Measurements from ENCODE around the gene KCNK17. TPM values are rescaled to one million over a fixed set of nuclear protein-coding genes. Genes with fewer than 3 reads are reported as not detected.

The KCNK17 gene
- total and polyA plus RNA-seq, 5 donors from 2014 or later: not detected

DNA sequence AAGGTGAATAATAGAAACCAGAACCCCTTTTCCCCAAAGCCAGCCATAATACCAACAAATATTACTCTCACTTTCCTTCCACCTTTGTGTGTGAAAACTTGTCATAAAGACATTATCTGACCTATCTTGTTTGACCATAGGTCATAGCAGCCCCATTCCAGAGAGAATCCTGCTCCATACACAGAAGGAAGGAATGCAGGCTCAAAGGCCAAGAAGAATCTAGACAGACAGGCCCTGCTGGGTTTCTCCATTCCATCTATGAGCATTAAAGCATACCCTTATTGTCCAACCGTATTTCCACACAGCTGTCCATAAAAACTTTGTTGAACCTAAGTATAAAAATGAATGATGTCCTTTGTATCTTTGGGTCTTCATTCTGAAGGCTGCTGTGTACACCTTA, 44.3 kb downstream of the KCNK17 start:
- Mint-ChIP-seq H3K36me3 (no peaks in the 10 kb centered on the region), H3K27me3 (no peaks in the 10 kb centered on the region), H3K4me3 (no peak overlapping the region), H3K9me3 (no peaks in the 10 kb centered on the region), H3K4me1 (no peaks in the 10 kb centered on the region), H3K27ac (no peak overlapping the region)
- H3K9me3 ChIP-seq (ENCODE audit: control insufficient read depth in 2 of 2, low read length in 2 of 2): no peaks in the 10 kb centered on the region
- no peak overlapping the region for H3K4me3 ChIP-seq (ENCODE audit: low read depth, low read length)
- H3K4me1 ChIP-seq (ENCODE audit: control insufficient read depth, insufficient read depth, low read length, poor library complexity, severe bottlenecking): no peaks in the 10 kb centered on the region
- DNase-seq: no peak
- no peak for ATAC-seq (ENCODE audit: low read depth in 2 of 2)
- H3K27ac ChIP-seq (ENCODE audit: insufficient read depth, low read length, poor library complexity, severe bottlenecking): no peak overlapping the region
- H3K36me3 ChIP-seq (ENCODE audit: control insufficient read depth, insufficient read depth, low read length): no peaks in the 10 kb centered on the region
- H3K27me3 ChIP-seq (ENCODE audit: control insufficient read depth, insufficient read depth, low read length): no peaks in the 10 kb centered on the region

DNA sequence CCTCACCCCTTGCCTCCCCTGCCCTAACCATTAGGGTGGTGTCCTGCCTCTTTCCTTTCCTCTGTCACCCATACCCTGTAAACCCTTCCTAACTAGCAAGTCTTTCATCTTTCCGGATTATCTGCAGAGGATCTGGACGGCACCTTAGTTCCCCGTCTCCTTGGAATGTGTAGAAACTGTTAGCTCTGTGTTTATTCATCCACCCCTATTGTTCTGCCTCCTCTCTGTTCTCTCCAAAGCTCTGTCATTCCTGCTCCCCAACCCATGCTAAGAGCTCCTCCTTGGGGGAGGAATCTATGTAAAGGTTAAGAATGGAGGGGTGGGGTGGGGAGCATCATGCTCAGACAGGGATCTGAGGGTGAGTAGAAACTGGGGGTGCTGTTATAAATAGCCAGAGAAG, 45.5 kb downstream of the KCNK17 start:
- Histone ChIP-seq H3K4me3 (ENCODE audit: low read depth, low read length) (no peak overlapping the region), H3K27ac (ENCODE audit: insufficient read depth, low read length, poor library complexity, severe bottlenecking) (no peak overlapping the region), H3K27me3 (ENCODE audit: control insufficient read depth, insufficient read depth, low read length) (no peaks in the 10 kb centered on the region), H3K4me1 (ENCODE audit: control insufficient read depth, insufficient read depth, low read length, poor library complexity, severe bottlenecking) (no peaks in the 10 kb centered on the region), H3K36me3 (ENCODE audit: control insufficient read depth, insufficient read depth, low read length) (no peaks in the 10 kb centered on the region), H3K9me3 (ENCODE audit: control insufficient read depth in 2 of 2, low read length in 2 of 2) (no peaks in the 10 kb centered on the region)
- H3K4me1 Mint-ChIP-seq: no peaks in the 10 kb centered on the region
- H3K36me3 Mint-ChIP-seq: no peaks in the 10 kb centered on the region
- H3K27ac Mint-ChIP-seq: peak overlapping the region in 1 of 3 donors; percentile 5
- ATAC-seq (ENCODE audit: low read depth in 2 of 2) (no peak), DNase-seq (no peak)
- H3K4me3 Mint-ChIP-seq: no peak overlapping the region
- no peaks in the 10 kb centered on the region for H3K27me3 Mint-ChIP-seq
- no peaks in the 10 kb centered on the region for H3K9me3 Mint-ChIP-seq

DNA sequence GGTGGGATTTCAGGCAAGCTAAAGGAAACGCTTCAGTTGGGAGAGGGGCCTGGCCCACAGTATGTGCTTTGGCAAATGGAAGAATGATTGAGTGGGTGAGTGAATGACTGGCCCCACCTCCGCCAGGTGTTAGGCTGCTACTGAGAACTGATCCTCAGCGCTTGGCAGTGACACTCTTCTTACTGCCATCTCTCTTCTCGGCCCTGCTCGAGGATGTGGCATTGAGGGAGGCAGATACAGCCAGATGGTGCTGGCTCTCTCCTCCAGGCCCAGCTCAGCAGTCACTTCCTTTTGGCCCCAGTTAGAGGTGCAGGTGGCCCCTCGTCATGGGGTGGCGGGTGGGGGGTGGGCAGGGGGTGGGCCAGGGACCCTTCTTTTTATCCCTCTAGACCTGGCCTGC, 46.0 kb downstream of the KCNK17 start:
- Mint-ChIP-seq H3K36me3 (no peaks in the 10 kb centered on the region), H3K27me3 (no peaks in the 10 kb centered on the region), H3K9me3 (no peaks in the 10 kb centered on the region), H3K27ac (no peak overlapping the region), H3K4me1 (no peaks in the 10 kb centered on the region), H3K4me3 (no peak overlapping the region)
- Histone ChIP-seq H3K36me3 (ENCODE audit: control insufficient read depth, insufficient read depth, low read length) (no peaks in the 10 kb centered on the region), H3K9me3 (ENCODE audit: control insufficient read depth in 2 of 2, low read length in 2 of 2) (no peaks in the 10 kb centered on the region), H3K27ac (ENCODE audit: insufficient read depth, low read length, poor library complexity, severe bottlenecking) (no peak overlapping the region), H3K4me1 (ENCODE audit: control insufficient read depth, insufficient read depth, low read length, poor library complexity, severe bottlenecking) (no peaks in the 10 kb centered on the region), H3K4me3 (ENCODE audit: low read depth, low read length) (no peak overlapping the region), H3K27me3 (ENCODE audit: control insufficient read depth, insufficient read depth, low read length) (no peaks in the 10 kb centered on the region)
- ATAC-seq (ENCODE audit: low read depth in 2 of 2): no peak
- no peak for DNase-seq

DNA sequence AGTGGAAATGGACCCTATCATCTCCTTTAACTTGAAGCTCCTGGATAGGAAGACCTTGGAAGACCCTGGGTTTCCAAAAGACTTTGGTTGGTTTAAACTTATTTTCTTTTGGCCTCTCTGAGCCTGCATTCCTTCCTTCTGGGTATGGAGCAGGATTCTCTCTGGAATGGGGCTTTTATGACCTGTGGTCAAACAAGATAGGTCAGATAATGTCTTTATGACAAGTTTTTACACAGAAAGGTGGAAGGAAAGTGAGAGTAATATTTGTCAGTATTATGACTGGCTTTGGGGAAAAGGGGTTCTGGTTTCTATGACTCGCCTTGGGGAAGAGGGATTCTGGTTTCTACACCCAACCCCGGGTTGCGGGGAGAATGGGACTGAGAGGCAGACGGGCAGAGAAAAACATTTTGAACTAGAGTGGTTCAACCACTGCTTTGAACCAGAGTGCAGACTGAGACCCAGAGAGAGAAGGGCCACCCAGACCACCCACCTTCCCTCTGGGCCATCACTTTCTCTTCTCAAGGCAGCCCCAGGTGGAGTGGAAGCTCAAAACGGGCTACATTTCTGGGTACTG, 47.4 kb downstream of the KCNK17 start:
- no peaks in the 10 kb centered on the region for H3K27me3 Mint-ChIP-seq
- H3K27ac ChIP-seq (ENCODE audit: insufficient read depth, low read length, poor library complexity, severe bottlenecking): no peak overlapping the region
- H3K4me1 ChIP-seq (ENCODE audit: control insufficient read depth, insufficient read depth, low read length, poor library complexity, severe bottlenecking): no peaks in the 10 kb centered on the region
- no peak overlapping the region for H3K27ac Mint-ChIP-seq
- H3K4me3 Mint-ChIP-seq: no peak overlapping the region
- H3K4me3 ChIP-seq (ENCODE audit: low read depth, low read length): no peak overlapping the region
- H3K9me3 ChIP-seq (ENCODE audit: control insufficient read depth in 2 of 2, low read length in 2 of 2): no peaks in the 10 kb centered on the region
- no peaks in the 10 kb centered on the region for H3K9me3 Mint-ChIP-seq
- H3K27me3 ChIP-seq (ENCODE audit: control insufficient read depth, insufficient read depth, low read length): no peaks in the 10 kb centered on the region
- no peaks in the 10 kb centered on the region for H3K36me3 ChIP-seq (ENCODE audit: control insufficient read depth, insufficient read depth, low read length)
- no peaks in the 10 kb centered on the region for H3K36me3 Mint-ChIP-seq
- no peaks in the 10 kb centered on the region for H3K4me1 Mint-ChIP-seq
- DNase-seq (no peak), ATAC-seq (ENCODE audit: low read depth in 2 of 2) (no peak)

DNA sequence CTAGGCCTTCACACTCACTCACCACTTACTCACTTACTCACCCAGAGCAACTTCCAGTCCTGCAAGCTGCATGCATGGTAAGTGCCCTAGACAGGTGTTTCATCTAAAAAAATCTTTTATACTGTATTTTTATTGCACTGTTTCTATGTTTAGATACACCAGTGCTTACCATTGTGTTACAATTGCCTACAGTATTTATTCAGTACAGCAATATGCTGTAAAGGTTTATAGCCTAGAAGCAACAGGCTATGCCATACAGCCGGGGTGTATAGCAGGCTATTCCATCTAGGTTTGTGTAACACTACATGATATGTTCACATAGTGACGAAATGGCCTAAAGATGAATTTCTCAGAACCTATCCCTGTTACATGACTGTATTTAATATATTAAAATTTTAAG, 47.8 kb downstream of the KCNK17 start:
- no peaks in the 10 kb centered on the region for H3K36me3 Mint-ChIP-seq
- H3K4me3 Mint-ChIP-seq: no peak overlapping the region
- no peaks in the 10 kb centered on the region for H3K4me1 Mint-ChIP-seq
- Histone ChIP-seq H3K4me3 (ENCODE audit: low read depth, low read length) (no peak overlapping the region), H3K9me3 (ENCODE audit: control insufficient read depth in 2 of 2, low read length in 2 of 2) (no peaks in the 10 kb centered on the region), H3K27ac (ENCODE audit: insufficient read depth, low read length, poor library complexity, severe bottlenecking) (no peak overlapping the region), H3K4me1 (ENCODE audit: control insufficient read depth, insufficient read depth, low read length, poor library complexity, severe bottlenecking) (no peaks in the 10 kb centered on the region), H3K27me3 (ENCODE audit: control insufficient read depth, insufficient read depth, low read length) (no peaks in the 10 kb centered on the region), H3K36me3 (ENCODE audit: control insufficient read depth, insufficient read depth, low read length) (no peaks in the 10 kb centered on the region)
- no peak overlapping the region for H3K27ac Mint-ChIP-seq
- no peak for DNase-seq
- no peaks in the 10 kb centered on the region for H3K27me3 Mint-ChIP-seq
- ATAC-seq (ENCODE audit: low read depth in 2 of 2): no peak
- H3K9me3 Mint-ChIP-seq: no peaks in the 10 kb centered on the region

DNA sequence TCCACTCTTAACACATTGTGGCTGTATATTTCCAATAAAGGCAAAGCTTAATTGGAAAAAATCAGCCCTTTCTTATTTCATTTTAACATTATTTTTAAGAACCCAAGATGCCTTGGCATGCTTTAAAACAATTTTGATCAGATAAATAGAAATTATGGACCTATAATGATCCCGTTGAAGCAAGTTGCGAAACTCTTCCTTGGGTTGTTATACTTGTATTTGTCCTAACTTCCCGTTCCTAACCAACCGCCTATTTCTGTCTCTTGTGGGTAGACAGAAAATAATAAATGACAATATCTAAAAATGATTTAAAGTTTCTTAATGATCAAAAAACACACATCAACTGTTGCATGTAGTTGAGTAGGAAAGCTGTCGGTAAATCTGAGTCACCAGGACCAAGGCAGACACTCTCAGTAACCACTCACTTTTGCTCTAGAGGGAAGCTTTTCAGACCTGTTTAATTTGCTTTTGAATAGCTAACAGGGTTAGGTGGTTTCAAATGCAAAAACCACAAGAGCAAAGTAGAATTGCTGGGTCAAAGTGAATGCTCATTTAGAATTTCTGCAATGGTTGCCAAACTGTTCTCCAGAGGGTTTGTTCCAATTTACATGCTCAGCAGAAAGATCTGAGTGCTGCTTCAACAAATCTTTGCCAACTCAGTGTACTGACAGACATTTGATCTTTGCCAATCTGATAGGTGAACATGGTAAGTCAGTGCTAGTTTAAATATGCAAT, 50.7 kb downstream of the KCNK17 start:
- H3K9me3 ChIP-seq (ENCODE audit: control insufficient read depth in 2 of 2, low read length in 2 of 2): no peaks in the 10 kb centered on the region
- DNase-seq (peak in 1 of 3 donors; percentile 5), ATAC-seq (ENCODE audit: low read depth in 2 of 2) (no peak)
- Mint-ChIP-seq H3K27me3 (no peaks in the 10 kb centered on the region), H3K4me1 (no peaks in the 10 kb centered on the region), H3K36me3 (no peaks in the 10 kb centered on the region), H3K4me3 (no peak overlapping the region), H3K27ac (no peak overlapping the region), H3K9me3 (no peaks in the 10 kb centered on the region)
- no peaks in the 10 kb centered on the region for H3K36me3 ChIP-seq (ENCODE audit: control insufficient read depth, insufficient read depth, low read length)
- no peak overlapping the region for H3K27ac ChIP-seq (ENCODE audit: insufficient read depth, low read length, poor library complexity, severe bottlenecking)
- no peak overlapping the region for H3K4me3 ChIP-seq (ENCODE audit: low read depth, low read length)
- H3K27me3 ChIP-seq (ENCODE audit: control insufficient read depth, insufficient read depth, low read length): peaks cover 2% of the 10 kb centered on the region
- no peaks in the 10 kb centered on the region for H3K4me1 ChIP-seq (ENCODE audit: control insufficient read depth, insufficient read depth, low read length, poor library complexity, severe bottlenecking)

DNA sequence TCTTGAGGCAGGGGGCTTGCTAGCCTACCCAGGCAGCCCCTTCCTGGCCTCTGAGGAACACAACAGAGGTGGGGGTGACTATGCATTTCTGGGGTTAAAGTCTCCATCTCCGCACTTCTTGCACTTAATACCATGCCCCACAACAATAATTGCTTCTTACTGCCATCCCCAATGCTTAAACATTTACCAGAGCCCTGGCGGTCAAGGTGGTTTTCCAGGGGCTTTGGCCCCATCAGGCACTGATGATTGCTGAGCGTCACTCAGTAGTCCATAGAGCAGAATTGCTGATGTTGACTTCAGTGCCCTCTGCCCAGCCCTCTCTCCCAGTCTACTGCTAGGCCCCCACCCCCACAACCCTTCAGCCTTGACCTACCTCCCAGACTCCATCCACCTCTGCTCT, 52.5 kb downstream of the KCNK17 start:
- no peaks in the 10 kb centered on the region for H3K36me3 ChIP-seq (ENCODE audit: control insufficient read depth, insufficient read depth, low read length)
- Mint-ChIP-seq H3K4me1 (no peaks in the 10 kb centered on the region), H3K4me3 (no peak overlapping the region), H3K27ac (no peak overlapping the region), H3K36me3 (no peaks in the 10 kb centered on the region), H3K9me3 (no peaks in the 10 kb centered on the region), H3K27me3 (no peaks in the 10 kb centered on the region)
- H3K4me1 ChIP-seq (ENCODE audit: control insufficient read depth, insufficient read depth, low read length, poor library complexity, severe bottlenecking): no peaks in the 10 kb centered on the region
- H3K9me3 ChIP-seq (ENCODE audit: control insufficient read depth in 2 of 2, low read length in 2 of 2): no peaks in the 10 kb centered on the region
- H3K27ac ChIP-seq (ENCODE audit: insufficient read depth, low read length, poor library complexity, severe bottlenecking): no peak overlapping the region
- H3K27me3 ChIP-seq (ENCODE audit: control insufficient read depth, insufficient read depth, low read length): peaks cover 2% of the 10 kb centered on the region
- H3K4me3 ChIP-seq (ENCODE audit: low read depth, low read length): no peak overlapping the region
- DNase-seq: no peak
- no peak for ATAC-seq (ENCODE audit: low read depth in 2 of 2)

DNA sequence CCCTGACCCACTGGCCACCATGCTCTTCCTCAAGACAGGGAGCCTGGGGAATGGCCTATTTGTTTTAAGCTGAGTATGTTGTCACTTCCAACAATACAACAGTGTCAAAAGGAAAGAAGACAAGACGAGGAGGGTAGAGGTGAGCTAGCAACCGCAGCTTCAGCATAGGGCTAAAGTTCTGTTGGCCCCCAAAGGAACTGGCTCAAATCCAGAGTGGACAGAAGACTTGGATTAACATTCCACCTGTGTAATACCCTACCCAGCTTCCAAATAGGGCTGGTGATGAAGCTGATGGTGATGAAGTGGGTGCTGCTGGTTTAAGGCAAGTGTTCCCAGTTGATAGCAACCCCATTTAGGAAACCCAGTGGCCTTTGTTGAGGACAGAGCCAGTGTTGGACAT, 53.3 kb downstream of the KCNK17 start:
- no peak overlapping the region for H3K27ac ChIP-seq (ENCODE audit: insufficient read depth, low read length, poor library complexity, severe bottlenecking)
- no peaks in the 10 kb centered on the region for H3K27me3 Mint-ChIP-seq
- DNase-seq (no peak), ATAC-seq (ENCODE audit: low read depth in 2 of 2) (no peak)
- H3K36me3 ChIP-seq (ENCODE audit: control insufficient read depth, insufficient read depth, low read length): no peaks in the 10 kb centered on the region
- H3K4me1 Mint-ChIP-seq: no peaks in the 10 kb centered on the region
- H3K27me3 ChIP-seq (ENCODE audit: control insufficient read depth, insufficient read depth, low read length): peaks cover 2% of the 10 kb centered on the region
- no peaks in the 10 kb centered on the region for H3K36me3 Mint-ChIP-seq
- H3K4me3 Mint-ChIP-seq: no peak overlapping the region
- no peak overlapping the region for H3K4me3 ChIP-seq (ENCODE audit: low read depth, low read length)
- no peaks in the 10 kb centered on the region for H3K9me3 ChIP-seq (ENCODE audit: control insufficient read depth in 2 of 2, low read length in 2 of 2)
- no peak overlapping the region for H3K27ac Mint-ChIP-seq
- H3K9me3 Mint-ChIP-seq: no peaks in the 10 kb centered on the region
- no peaks in the 10 kb centered on the region for H3K4me1 ChIP-seq (ENCODE audit: control insufficient read depth, insufficient read depth, low read length, poor library complexity, severe bottlenecking)
